Retinal pigment epithelial cell (primary cell): Measurements from ENCODE around the gene CKAP2.
A peak's percentile ranks its signal among the peaks of the same experiment; 100 is the strongest.

Experiments used
- DNase-seq: peaks from one replicate; pipeline ENCODE4 v3.0.0-alpha.2; 2010; ENCODE audit warnings: low read depth
- H3K4me3 ChIP-seq: 2 replicates; pipeline ENCODE4 v1.5.1; 2011; ENCODE audit warnings: mild to moderate bottlenecking, low read length, control low read depth, moderate library complexity
- TF ChIP-seq, protein P1 (sequence below): conservative IDR thresholded peaks from 2 replicates; pipeline ENCODE4 v1.5.1; 2011; ENCODE audit warnings: low read depth, low read length, control low read depth, inconsistent platforms

Gene CKAP2

GRCh38 chr13:52447354-52447753, 7.9 kb upstream of the CKAP2 start:
- TF ChIP-seq, protein P1, sequence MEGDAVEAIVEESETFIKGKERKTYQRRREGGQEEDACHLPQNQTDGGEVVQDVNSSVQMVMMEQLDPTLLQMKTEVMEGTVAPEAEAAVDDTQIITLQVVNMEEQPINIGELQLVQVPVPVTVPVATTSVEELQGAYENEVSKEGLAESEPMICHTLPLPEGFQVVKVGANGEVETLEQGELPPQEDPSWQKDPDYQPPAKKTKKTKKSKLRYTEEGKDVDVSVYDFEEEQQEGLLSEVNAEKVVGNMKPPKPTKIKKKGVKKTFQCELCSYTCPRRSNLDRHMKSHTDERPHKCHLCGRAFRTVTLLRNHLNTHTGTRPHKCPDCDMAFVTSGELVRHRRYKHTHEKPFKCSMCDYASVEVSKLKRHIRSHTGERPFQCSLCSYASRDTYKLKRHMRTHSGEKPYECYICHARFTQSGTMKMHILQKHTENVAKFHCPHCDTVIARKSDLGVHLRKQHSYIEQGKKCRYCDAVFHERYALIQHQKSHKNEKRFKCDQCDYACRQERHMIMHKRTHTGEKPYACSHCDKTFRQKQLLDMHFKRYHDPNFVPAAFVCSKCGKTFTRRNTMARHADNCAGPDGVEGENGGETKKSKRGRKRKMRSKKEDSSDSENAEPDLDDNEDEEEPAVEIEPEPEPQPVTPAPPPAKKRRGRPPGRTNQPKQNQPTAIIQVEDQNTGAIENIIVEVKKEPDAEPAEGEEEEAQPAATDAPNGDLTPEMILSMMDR, result no peak
- H3K4me3 ChIP-seq, result no peak overlapping the region
- no peak for DNase-seq

GRCh38 chr13:52447815-52448552, 7.3 kb upstream of the CKAP2 start:
- no peak for DNase-seq
- no peak overlapping the region for H3K4me3 ChIP-seq
- TF ChIP-seq, protein P1, result no peak

DNA sequence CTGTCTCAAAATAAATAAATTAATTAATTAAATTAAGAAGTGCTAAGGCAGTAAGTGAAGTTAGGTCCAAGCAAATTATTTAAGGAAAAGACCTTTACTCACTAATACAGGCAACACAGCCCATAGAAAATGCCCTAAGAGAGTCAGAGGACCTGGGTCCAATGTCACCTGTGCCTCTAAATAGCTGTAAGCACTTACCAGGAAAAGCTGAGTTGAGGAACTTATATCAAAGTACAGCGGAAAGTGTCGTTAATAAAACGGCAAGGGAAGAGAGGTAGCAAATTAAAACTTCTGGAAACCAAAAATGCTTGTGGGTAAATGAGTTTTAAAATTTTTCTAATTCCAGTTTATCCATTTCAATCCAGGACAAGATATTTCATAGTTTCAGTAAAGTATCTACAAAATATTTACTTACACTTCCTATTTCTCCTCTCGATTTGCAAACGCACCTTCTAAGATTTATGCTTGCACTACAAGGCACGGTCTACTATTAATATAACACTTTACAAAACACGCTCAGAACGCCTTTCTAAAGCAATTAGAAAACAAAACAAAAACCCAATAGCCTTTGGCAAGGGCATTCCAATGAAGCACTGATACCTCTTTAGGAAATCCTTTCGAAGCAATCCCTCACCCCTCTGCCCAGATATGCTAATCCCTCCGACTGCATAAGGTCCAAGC, 5.8 kb upstream of the CKAP2 start:
- TF ChIP-seq, protein P1, result no peak
- H3K4me3 ChIP-seq, result peak overlapping the region; percentile 60
- DNase-seq, result no peak

- peak within 1 kb of the TSS; percentile 60 for H3K4me3 ChIP-seq
- DNase-seq, result peak; percentile 63
- TF ChIP-seq, protein P1, result peak; percentile 81
Measured at GRCh38 chr13:52450012-52450792, 5.1 kb upstream of the CKAP2 start, which contains the start of gene VPS36. Gene VPS36 (minus strand): TSS chr13:52450634. CDS start chr13:52450594, 40 bp downstream.

DNA sequence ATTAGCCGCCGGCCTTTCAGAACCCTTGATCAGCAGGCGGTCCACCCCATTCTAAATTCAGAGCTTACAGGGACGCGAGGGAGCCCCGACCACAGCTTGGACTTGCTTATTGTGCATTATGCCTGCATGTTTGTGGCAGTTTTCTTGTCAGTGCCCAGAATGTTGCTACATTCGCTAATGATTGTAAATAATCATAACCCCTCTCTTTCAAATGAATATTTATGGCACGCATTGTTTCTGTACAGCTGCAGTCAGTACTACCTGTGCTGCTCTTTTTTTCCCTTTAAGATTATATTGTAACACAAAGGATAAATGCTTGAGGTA, 4.5 kb upstream of the CKAP2 start:
- H3K4me3 ChIP-seq, result peak overlapping the region; percentile 38
- TF ChIP-seq, protein P1, result no peak
- no peak for DNase-seq

DNA sequence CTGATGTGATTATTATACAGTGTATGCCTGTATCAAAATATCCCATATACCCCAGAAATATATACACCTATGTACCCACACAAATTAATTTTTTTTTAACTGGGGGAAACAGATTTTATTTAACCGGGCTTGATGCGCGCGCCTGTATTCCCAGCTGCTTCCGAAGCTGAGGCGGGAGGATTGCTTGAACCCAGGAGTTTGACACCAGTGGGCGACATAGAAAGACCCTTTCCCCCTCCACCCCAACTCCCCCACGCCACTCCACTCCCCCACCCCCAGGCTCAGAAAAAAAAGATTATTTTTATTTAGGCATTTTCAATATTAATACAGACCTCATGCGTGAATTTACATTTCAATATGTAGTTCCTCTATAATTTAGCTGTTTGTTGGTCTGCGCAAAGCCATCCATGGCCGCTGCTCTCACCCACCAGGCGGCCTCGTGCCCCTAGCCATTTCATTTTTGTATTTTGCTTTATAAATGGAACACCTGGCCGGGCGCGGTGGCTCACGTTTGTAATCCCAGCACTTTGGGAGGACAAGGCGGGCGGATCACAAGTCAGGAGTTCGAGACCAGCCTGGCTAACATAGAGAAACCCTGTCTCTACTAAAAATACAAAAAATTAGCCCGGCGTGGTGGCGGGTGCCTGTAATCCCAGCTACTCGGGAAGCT, 4.0 kb upstream of the CKAP2 start:
- no peak overlapping the region for H3K4me3 ChIP-seq
- DNase-seq, result no peak
- TF ChIP-seq, protein P1, result no peak
